ENCODE data around the gene GSTO2.

GRCh38 chr10:104331208-104331838 is 62.3 kb downstream of the GSTO2 start:
- no peak for TF ChIP-seq CTCF (conservative IDR thresholded peaks at IDR 0.05 in 1 of 2, IDR thresholded peaks at IDR 0.05 in 1 of 2; ENCODE audit: low read depth in 1 of 2, low read length in 2 of 2)
- TF ChIP-seq EZH2 (IDR thresholded peaks at IDR 0.05; ENCODE audit: low read length, missing control alignments): no peak

Data from fibroblast of lung (primary cell).